A204.1 (cell line): ENCODE data around the gene RBM15B.
A peak's percentile ranks its signal among the peaks of the same experiment; 100 is the strongest.
"Not testable (repeated sequence)": the region's sequence is repeated elsewhere in the genome, so short reads cannot be mapped to it uniquely, and the experiment has no call there.

Source experiments
- FAIRE-seq: peaks from 2 replicates; lab custom pipeline; 2012; peaks lifted over from hg19 to GRCh38; lab: Jason Lieb, UNC

Gene RBM15B

DNA sequence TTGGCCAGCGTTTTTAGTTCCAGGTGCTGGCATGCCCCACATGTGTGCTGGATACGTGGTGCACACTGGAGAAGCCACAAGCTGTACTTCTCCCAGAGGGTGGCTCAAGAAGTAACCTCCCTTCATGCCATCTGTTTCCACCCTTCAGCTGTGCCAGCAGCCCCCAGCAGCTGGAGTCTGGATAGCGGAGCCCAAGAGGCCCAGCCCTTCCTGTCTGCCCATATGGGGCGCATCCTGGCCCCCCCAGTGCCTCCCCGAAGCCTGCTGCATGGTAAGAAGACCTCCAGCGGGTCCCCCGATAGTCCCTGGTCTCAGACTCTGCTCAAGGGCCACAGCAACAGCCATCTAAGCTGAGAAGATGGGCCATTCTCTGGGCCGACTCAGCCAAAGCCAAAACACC lies 11.8 kb upstream of the RBM15B start:
- FAIRE-seq = no peak

DNA sequence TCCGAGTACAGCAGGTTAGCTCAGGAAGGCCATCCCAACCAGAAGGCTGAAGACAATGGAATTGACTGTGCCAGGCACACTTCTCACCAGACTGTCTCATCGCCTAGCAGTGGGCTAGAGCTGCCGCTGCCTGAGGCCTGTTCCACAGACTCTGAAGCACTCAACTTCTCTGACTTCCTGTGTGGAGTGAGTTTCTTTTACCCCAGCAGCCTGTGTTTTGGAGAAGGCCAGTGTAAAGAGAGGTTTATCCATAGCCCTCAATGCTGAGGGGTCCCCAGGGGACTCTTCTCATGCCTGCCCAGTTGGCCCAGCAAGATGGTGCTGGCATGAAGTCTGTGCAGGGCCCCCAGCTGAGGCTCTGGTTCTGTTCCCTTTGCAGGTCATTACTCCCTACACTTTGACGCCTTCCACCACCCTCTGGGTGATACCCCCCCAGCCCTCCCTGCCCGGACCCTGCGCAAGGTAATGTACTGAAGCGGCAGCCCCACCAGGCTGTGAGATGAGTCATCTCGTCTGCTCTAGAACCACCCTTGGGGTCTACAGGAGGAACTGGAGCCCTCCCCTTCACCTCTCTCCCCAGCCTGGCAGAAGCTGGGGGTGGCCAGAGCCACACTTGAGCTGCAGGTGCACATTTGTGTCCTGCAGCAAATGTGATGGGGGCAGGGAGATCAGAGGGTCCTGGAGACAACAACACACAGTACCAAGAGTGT lies 11.2 kb upstream of the RBM15B start:
- no peak for FAIRE-seq

DNA sequence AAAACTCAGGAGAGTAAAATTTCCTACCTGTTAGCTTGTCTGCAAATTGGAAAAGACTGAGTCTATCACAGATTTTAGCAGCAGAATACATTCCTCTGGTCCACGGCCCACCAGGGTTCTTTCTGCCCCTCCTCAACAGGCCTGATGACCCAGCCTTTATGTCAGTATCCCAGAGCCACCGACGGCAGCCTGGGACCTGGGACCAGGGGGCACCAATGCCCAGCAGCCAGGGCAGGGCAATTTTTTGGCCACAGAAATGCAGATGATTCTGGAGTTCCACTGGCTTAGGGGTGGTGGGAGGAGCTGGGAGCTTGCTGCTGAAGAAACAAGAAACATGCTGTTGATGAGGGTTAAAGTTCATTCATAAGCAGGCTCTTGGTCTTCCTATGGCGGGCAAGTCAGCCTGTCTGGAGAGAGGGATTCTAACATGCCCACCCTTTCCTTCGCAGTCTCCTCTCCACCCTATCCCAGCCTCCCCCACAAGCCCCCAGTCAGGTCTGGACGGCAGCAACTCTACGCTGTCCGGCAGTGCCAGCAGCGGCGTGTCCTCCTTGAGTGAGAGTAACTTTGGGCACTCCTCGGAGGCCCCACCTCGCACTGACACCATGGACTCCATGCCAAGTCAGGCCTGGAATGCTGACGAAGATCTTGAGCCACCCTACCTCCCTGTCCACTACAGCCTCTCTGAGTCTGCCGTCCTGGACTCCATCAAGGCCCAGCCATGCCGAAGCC lies 10.3 kb upstream of the RBM15B start:
- FAIRE-seq = no peak

DNA sequence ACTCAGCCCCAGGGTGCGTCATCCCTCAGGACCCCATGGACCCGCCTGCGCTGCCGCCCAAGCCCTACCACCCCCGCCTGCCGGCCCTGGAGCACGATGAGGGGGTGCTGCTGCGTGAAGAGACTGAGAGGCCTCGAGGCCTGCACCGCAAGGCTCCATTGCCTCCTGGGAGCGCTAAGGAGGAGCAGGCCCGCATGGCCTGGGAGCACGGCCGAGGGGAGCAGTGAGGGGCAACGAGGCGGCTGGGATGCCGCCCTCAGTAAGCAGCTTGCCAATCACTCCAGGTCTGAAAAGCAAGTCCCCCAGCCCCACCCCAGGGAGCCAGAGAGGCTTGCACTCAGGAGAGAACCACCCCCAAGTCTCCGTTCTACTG lies 9.8 kb upstream of the RBM15B start:
- FAIRE-seq = no peak

DNA sequence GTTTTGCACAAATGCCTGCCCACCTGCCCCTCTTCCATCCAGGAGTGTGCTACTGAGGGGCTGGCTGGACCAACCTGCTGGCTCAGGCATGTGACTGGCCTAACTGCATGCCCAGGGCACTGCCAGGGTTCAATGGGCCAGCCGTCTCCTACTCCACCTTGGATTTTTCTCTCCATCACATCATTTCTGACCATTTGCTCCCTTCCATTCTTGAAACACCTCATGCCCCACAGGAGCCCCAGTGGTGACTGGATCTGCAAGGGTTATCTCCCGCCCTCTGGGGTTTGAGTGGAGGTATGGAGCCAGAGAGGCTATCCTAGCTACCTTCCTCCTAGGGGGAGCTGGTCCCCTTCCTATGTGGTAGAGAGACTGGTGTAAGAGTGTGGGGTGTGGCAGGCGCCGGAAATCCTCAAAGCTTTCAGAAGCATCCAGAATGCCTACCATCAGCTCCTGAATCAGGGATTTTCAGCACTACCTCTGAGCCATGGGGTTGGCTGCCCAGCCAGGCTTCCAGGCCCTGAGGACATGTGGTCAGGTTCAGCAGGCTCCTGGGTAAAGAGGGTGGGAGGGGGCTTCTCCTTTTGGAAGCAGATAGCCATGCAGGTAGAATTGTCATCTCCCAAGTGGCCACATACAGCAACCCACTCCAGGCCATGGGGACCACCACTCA lies 8.9 kb upstream of the RBM15B start:
- no peak for FAIRE-seq

DNA sequence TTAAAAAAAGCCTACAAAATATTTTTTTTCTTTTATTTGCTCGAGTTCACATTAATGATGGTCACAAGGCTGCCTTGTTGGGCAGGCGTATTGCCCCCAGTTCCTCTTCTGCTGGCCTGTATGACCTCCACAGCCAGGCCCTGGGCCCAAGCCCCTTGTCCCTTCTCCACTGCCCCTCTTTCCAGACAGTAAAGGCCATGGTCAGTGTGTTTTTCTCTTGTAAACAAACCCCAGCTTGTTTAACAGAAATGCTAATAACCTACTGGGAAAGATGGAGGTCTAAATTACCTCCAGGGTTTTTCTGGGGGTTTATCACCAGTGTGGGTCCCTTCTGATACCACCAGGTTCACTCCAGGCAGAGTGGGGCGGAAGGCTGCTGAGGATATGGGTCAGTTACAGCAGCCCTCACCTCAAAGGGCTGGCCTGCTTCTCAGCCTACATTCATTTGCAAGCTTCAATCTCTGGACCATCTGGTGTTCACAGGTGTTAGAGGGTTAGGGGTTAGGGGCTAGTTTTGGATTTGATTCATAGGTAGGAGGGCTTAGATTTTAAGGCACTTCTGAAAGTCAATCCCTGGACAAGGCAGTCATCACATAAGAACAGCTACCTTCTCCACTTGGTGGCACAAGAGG lies 8.0 kb upstream of the RBM15B start:
- no peak for FAIRE-seq

DNA sequence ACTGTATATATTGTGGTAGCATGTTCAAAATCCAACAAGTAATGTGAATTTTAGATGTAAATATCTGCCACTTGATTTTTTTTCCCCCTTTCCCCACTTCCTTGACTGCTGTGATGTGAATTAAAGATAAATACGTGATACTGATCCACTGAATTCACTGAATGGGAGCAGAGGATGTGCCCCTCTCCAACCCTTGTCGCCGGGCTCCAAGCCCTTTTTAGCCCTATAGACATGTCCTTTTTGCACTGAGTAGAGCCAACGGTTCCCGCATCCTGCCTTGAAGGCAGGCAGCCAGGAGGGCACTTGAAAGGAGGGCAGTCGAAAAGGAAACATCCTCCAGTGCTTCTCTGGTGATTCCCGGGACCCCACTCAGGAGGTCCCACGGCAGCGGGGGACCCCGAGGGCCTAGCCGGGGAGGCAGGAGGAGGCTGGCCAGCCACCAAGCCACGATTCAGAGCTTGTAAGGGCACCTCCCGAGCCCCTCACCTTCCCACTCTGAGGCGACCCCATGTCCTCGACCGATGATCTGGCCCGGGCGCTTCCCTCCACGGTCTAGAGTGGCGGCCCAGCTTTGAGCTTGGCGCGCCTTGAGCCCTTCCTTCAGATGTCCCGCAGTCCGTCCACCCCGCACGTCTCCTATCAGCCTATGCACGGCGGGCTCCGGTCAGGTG lies 6.9 kb upstream of the RBM15B start:
- FAIRE-seq = no peak

DNA sequence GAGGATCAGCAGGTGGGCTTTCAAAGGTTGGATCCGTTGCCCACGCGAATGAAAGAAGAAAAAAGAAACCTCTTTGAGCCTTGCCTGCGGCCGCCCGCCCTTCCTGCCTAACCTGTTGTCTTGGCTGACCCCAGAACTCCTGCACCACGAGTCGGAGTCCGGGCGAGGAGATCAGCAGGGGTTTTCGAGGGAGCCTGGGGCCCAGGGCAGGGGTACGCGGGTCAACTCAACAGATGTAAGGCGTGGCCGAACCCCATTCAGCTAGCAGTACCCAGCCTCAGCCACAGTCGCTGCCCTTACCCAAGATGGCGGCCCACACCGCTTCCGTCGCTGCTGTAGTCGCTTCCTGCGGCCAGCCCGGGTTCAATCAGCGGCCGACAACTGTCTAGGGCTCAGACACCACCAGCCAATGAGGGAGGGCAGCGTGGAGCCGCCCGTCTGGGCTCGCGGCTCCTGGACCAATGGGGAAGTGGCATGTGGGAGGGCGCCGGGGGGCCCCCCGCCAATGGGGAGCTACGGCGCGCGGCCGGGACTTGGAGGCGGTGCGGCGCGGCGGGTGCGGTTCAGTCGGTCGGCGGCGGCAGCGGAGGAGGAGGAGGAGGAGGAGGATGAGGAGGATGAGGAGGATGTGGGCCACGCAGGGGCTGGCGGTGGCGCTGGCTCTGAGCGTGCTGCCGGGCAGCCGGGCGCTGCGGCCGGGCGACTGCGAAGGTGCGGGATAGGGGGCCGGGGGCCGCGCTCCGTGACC lies 6.2 kb upstream of the RBM15B start, which contains the start of gene MANF:
Gene MANF (plus strand): TSS at position 566 of the 748 bp plus-strand sequence. CDS start 52 bp downstream, at position 618.
- FAIRE-seq = peak; percentile 97

DNA sequence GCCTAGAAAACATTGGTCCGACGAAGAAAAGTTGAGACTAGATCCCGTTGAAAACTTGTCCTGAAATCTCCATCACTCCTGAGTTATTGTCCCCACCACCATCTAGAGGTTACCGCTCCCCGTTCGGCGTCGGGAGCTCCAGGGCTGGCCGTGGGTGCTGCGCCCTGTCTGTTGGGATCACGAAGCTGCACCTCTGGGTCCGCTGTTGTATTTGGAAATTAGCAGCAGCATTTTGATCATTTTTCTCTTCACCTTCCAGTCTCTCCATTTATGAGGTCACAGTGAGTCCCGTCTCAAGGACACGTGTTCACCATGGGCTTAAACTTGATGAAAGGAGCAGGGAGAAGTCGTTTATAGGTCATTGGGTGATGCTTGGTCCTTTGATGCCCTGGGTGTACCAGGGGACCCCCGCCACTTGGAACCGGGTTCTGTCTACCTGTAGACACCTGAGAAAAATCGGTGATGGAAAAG lies 5.4 kb upstream of the RBM15B start:
- FAIRE-seq = no peak

DNA sequence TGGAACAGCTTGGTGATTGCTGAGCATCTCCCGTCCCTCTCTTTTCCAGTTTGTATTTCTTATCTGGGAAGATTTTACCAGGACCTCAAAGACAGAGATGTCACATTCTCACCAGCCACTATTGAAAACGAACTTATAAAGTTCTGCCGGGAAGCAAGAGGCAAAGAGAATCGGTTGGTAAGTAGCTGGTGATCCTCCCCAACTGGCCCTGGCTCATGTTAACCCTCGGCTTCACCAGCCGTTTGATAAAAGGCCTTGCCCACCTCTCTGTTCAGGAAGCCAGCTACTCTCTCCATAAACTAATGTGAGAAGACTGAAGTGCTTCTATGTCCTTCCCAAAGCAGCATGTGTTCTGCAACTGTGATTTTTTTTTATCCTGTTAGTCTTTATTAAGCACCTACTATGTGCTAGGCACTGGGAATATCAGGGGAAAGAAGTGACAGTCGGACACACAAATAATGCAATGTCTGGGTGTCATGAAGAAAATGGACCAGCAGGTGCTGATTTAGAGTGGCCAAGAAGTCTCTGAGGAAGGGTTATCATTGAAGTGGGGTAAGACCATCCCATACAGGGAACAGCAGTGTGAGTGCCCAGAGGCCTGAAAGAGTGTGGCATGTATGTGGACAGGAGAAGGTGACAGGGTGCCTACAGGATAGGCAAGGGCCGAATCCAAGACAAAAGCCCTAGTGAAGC lies 4.8 kb upstream of the RBM15B start:
- FAIRE-seq = no peak

DNA sequence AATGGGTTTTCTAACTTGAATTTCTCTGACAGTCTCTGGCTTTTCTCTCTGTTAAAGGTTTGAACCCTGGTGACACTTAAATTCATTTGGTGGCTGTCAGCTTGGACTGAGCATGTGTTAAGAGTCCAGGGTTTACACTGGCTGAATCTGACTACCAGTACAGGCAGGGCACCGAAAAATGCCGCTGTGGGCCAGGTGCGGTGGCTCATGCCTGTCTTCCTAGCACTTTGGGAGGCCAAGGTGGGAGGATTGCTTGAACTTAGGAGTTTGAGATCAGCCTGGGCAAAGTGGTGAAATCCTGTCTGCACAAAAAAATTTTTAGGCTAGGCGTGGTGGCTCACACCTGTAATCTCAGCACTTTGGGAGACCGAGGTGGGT lies 4.2 kb upstream of the RBM15B start:
- no peak for FAIRE-seq

DNA sequence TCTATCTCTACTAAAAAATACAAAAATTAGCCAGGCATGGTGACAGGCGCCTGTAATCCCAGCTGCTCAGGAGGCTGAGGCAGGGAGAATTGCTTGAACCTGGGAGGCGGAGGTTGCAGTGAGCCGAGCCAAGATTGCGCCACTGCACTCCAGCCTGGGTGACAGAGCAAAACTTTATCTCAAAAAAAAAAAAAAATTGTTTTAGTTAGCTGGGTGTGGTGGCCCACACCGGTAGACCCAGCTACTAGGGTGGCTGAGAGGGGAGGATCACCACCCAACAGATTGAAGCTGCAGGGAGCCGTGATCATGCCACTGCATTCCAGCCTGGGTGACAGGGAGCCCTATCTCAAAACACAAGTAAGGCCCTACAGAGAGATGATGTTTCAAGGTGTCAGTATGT lies 3.8 kb upstream of the RBM15B start:
- FAIRE-seq = not testable (repeated sequence)

DNA sequence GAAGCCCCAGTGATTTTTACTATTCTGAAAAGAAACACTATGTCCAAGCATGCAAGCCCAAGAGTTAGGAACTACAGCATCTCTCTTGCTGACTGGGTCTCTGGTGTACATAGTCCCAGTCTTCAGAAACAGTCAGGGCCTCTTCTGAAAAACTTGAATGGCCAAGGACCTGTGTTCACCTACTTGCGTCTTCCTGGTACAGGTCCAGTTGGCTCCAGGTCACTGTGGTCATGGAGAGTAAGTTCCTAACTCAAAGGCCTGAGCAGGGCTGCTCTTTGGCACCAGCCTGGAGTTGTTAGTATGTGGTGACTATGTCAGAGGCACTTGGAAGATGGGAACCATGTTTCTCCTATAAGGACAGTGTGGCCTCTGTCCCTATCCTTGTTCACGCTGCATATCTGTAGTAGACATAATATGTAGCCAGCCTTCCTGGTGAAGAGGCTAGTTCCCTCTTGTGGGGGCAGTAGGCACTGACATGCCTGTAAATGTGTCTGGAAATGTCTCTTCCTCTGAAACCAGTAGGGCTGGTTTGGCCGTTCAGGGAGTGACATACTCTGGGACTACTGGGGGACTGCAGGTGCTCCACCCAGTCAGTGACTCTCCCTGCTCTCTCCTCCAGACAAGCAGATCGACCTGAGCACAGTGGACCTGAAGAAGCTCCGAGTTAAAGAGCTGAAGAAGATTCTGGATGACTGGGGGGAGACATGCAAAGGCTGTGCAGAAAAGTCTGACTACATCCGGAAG lies 2.6 kb upstream of the RBM15B start:
- no peak for FAIRE-seq

DNA sequence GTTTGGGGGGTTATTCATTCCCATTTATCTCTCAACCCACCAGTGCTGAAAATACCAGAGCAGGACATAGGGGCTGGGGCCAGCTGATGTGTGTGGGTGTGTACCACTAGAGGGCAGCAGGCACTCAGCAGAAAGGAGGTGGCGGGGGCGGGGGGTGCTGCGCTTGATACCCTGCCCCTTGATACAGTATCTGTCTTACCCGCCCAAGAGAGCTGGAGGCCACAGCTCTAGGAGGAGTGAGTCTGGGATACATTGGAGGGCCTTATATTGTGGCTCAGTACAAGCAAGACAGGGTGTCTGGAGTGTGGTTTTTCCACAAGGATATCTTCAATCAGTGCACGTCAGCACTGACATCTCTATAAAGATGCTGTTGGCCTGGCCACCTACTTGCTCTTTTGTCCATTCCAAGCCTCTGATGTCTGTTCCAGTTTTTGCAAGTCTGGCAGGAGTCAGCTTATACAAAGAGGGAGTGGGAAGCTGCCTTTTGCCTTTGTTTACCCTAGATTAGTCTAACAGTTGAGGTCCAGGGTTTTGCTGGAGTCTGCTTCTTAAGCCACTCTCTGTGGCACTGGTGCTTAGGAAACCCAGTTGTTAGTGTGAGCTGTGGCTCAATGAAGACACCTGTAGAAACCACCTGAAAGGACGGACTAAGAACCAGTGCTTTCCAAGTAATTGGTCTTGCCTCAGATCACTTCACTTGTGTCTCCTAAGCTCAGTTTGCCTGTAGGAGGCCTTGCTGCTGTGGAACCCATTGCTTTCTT lies 1.5 kb upstream of the RBM15B start:
- no peak for FAIRE-seq

DNA sequence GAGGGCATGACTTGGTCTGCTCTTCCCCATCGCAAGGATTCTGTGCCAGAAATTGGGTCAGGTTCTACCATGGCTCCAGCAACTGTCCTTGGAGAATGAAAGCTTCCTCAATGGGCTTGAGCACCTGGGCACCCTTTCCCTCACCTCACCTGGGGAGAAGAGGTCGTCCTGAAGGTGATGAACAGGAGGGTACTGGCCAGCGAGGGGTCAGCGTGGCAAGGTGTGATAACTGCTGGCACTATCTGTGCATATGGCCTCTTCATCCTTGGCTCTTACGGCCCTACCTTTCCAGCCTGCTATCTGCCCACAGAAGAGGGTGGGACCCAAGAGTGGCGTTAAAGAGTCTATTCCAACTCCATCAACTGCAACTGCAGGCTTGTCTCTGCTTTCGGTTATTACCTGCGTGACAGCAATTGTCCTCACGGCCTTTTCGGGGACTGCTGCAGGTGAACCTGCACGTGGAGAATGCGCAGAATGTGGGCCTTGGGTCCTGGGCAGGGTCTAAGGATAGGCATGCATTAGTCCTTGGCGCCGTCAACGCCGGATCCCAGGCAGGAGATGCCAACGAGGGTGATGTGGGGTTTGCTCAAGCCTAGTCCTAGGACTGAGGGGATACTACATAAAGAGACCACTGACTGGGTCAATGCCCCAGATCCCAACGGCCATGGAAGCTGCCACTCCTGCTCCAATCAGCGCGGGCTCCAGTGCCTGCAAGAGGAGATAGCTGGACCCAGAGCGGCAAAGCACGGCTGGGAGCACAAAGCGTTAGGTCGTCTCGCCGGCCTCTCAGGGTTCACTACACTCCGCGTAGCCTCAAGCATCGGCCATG lies 625 bp upstream of the RBM15B start:
- FAIRE-seq = no peak

DNA sequence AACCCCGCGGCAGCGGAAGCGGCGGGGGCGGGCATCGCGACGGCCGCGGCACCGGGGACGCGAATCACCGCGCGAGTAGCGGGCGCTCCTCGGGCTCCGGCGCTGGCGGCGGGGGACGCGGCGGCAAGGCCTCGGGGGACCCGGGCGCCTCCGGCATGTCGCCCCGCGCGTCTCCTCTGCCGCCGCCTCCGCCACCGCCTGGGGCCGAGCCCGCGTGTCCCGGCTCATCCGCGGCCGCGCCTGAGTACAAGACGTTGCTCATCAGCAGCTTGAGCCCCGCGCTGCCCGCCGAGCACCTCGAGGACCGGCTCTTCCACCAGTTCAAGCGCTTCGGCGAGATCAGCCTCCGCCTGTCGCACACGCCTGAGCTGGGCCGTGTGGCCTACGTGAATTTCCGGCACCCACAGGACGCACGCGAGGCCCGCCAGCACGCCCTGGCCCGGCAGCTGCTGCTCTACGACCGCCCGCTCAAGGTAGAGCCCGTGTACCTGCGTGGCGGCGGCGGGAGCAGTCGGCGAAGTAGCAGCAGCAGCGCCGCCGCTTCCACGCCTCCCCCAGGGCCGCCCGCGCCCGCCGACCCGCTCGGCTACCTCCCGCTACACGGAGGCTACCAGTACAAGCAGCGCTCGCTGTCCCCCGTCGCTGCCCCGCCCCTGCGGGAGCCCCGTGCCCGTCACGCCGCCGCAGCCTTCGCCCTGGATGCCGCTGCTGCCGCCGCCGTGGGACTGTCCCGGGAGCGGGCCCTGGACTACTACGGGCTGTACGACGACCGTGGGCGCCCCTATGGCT lies 675 bp downstream of the RBM15B start:
- no peak for FAIRE-seq

DNA sequence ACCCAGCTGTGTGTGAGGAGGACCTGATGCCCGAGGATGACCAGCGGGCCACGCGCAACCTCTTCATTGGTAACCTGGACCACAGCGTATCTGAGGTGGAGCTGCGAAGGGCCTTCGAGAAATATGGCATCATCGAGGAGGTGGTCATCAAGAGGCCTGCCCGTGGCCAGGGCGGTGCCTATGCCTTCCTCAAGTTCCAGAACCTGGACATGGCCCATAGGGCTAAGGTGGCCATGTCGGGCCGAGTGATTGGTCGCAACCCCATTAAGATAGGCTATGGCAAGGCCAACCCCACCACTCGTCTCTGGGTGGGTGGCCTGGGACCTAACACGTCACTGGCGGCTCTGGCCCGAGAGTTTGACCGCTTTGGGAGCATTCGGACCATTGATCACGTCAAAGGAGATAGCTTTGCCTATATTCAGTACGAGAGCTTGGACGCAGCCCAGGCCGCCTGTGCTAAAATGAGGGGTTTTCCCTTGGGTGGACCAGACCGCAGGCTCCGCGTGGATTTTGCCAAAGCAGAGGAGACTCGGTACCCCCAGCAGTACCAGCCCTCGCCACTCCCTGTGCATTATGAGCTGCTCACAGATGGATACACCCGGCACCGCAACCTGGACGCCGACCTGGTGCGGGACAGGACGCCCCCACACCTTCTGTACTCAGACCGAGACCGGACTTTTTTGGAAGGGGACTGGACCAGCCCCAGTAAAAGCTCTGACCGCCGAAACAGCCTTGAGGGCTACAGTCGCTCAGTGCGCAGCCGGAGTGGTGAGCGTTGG lies 1.5 kb downstream of the RBM15B start:
- FAIRE-seq = no peak
